Measurements from ENCODE around the gene DHRS7B.

- no peak for TF ChIP-seq CTCF (IDR thresholded peaks at IDR 0.05)
- no peak for TF ChIP-seq ZFX (IDR thresholded peaks at IDR 0.05; ENCODE audit: borderline replicate concordance)
These were observed 47.6 kb upstream of the DHRS7B start for GRCh38 chr17:21079196-21079595.

Measured in 22Rv1 (cell line).